A673 (cell line): ENCODE measurements around the gene BATF. TPM values are rescaled to one million over a fixed set of nuclear protein-coding genes. Genes with fewer than 3 reads are reported as not detected.

Experiments
- BruUV-seq: library from RNA; stranded (reverse); fragments of 400-500 nt; replicated peaks from 2 replicates; lab custom pipeline; 2021; lab: Mats Ljungman, UMichigan
- CTCF ChIA-PET: fragments of 300-600 bp; sonication (Branson Sonifier 250); formaldehyde crosslinking; loops from one replicate; lab custom pipeline; 2022; ENCODE audit warnings: antibody characterized with exemption; lab: Charles Lee
- POLR2A ChIA-PET: fragments of 300-600 bp; sonication (Branson Sonifier 250); formaldehyde crosslinking; loops from one replicate; lab custom pipeline; 2022; ENCODE audit warnings: antibody characterized with exemption; ENCODE audit not compliant: low non-redundant PET; lab: Charles Lee
- DNase-seq: peaks from one replicate; pipeline ENCODE4 v3.0.0-alpha.2; 2015; ENCODE audit warnings: low spot score
- H3K27ac ChIP-seq: fragments of 200-600 bp; sonication (generic); 2 replicates; pipeline ENCODE4 v1.5.1; 2016; ENCODE audit warnings: mixed run types, low read depth, mild to moderate bottlenecking, mixed read lengths, antibody characterized with exemption, low read length; ENCODE audit not compliant: poor library complexity, severe bottlenecking
- H3K27me3 ChIP-seq: fragments of 200-600 bp; sonication (generic); replicated peaks from 2 replicates; pipeline ENCODE4 v1.6.1; 2017; ENCODE audit warnings: mixed run types, low read depth, mild to moderate bottlenecking, mixed read lengths, antibody characterized with exemption, low read length; ENCODE audit not compliant: insufficient read depth, poor library complexity
- H3K36me3 ChIP-seq: fragments of 200-600 bp; sonication (generic); 2 replicates; pipeline ENCODE4 v1.6.1; 2016; ENCODE audit warnings: mixed run types, mild to moderate bottlenecking, mixed read lengths, antibody characterized with exemption, low read length; ENCODE audit not compliant: insufficient read depth, poor library complexity, severe bottlenecking
- H3K4me1 ChIP-seq: fragments of 200-600 bp; sonication (generic); 2 replicates; pipeline ENCODE4 v1.6.1; 2017; ENCODE audit warnings: mixed run types, mild to moderate bottlenecking, mixed read lengths, antibody characterized with exemption, low read length; ENCODE audit not compliant: insufficient read depth, poor library complexity, severe bottlenecking
- H3K4me3 ChIP-seq: fragments of 200-600 bp; sonication (generic); 2 replicates; pipeline ENCODE4 v1.5.1; 2016; ENCODE audit warnings: low read depth, mixed run types, mild to moderate bottlenecking, mixed read lengths, low read length; ENCODE audit not compliant: poor library complexity, severe bottlenecking
- H3K9me3 ChIP-seq: fragments of 200-600 bp; sonication (generic); 2 replicates; pipeline ENCODE4 v1.6.1; 2016; ENCODE audit warnings: mixed run types, low read depth, mild to moderate bottlenecking, mixed read lengths, antibody characterized with exemption, low read length; ENCODE audit not compliant: poor library complexity, severe bottlenecking
- EZH2 ChIP-seq: fragments of 200-600 bp; sonication (generic); IDR thresholded peaks from 2 replicates; pipeline ENCODE4 v1.6.1; 2017; ENCODE audit warnings: borderline replicate concordance, low read depth, mild to moderate bottlenecking, mixed read lengths, antibody characterized with exemption, low read length; ENCODE audit not compliant: poor library complexity, severe bottlenecking
- intact Hi-C: fragments of 100-400 bp; cut with micrococcal nuclease; formaldehyde crosslinking; loops from one replicate; pipeline ENCODE4 v1.10.0; 2022; ENCODE audit not compliant: unreplicated experiment
- total RNA-seq: library from RNA; stranded (reverse); gene quantifications from 2 replicates; pipeline ENCODE4 v1.2.3, GENCODE V29; 2021
- TF ChIP-seq, protein P1 (sequence below): fragments of 300-800, 200-600 bp; sonication (generic); conservative IDR thresholded peaks from 2 replicates; pipeline ENCODE4 v1.5.1; 2017; ENCODE audit warnings: low read depth, mild to moderate bottlenecking, antibody characterized with exemption, low read length, moderate library complexity, mixed read lengths

Gene BATF
- total RNA-seq, 1 experiment from 2014 or later = not detected

- no peaks in the 10 kb centered on the region for H3K4me1 ChIP-seq
- H3K4me3 ChIP-seq = no peak overlapping the region
- CTCF ChIA-PET = no interaction called here
- BruUV-seq = no TSS peak
- DNase-seq = no peak
- no peaks in the 10 kb centered on the region for H3K9me3 ChIP-seq
- TF ChIP-seq, protein P1, sequence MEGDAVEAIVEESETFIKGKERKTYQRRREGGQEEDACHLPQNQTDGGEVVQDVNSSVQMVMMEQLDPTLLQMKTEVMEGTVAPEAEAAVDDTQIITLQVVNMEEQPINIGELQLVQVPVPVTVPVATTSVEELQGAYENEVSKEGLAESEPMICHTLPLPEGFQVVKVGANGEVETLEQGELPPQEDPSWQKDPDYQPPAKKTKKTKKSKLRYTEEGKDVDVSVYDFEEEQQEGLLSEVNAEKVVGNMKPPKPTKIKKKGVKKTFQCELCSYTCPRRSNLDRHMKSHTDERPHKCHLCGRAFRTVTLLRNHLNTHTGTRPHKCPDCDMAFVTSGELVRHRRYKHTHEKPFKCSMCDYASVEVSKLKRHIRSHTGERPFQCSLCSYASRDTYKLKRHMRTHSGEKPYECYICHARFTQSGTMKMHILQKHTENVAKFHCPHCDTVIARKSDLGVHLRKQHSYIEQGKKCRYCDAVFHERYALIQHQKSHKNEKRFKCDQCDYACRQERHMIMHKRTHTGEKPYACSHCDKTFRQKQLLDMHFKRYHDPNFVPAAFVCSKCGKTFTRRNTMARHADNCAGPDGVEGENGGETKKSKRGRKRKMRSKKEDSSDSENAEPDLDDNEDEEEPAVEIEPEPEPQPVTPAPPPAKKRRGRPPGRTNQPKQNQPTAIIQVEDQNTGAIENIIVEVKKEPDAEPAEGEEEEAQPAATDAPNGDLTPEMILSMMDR = no peak
- no peak for TF ChIP-seq EZH2
- POLR2A ChIA-PET = no interaction called here
- no peak overlapping the region for H3K27ac ChIP-seq
- intact Hi-C loops = no loop called here
- no peaks in the 10 kb centered on the region for H3K36me3 ChIP-seq
- peaks cover 8% of the 10 kb centered on the region for H3K27me3 ChIP-seq
Measured at GRCh38 chr14:75554482-75554881, 32.2 kb downstream of the BATF start.

- Histone ChIP-seq H3K36me3 (no peaks in the 10 kb centered on the region), H3K27ac (no peak overlapping the region), H3K4me3 (no peak overlapping the region), H3K27me3 (peaks cover under 1% of the 10 kb centered on the region), H3K4me1 (no peaks in the 10 kb centered on the region), H3K9me3 (no peaks in the 10 kb centered on the region)
- TF ChIP-seq EZH2 = no peak
- TF ChIP-seq, protein P1 = no peak
- POLR2A ChIA-PET = no interaction called here
- CTCF ChIA-PET = no interaction called here
- no peak for DNase-seq
- intact Hi-C loops = no loop called here
- BruUV-seq = no TSS peak
Measured at GRCh38 chr14:75558440-75558839, 36.2 kb downstream of the BATF start.

DNA sequence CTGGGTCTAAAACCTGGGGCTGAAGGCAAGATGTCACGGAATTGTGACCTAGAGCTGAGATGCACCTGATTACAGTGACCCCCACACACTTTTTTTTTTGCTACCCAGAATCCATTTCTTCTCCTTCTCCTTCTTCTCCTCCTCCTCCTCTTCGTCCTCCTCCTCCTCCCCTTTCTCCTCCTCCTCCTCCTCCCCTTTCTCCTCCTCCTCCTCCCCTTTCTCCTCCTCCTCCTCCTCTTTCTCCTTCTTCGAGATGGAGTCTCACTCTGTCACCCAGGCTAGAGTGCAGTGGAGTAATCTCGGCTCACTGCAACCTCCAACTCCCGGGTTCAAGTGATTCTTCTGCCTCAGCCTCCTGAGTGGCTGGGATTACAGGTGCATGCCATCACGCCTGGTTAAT is 36.8 kb downstream of the BATF start:
- Histone ChIP-seq H3K4me3 (no peak overlapping the region), H3K9me3 (no peaks in the 10 kb centered on the region), H3K36me3 (no peaks in the 10 kb centered on the region), H3K4me1 (no peaks in the 10 kb centered on the region), H3K27me3 (peaks cover 6% of the 10 kb centered on the region), H3K27ac (no peak overlapping the region)
- DNase-seq = no peak
- ChIA-PET CTCF (no interaction called here), POLR2A (no interaction called here)
- no peak for TF ChIP-seq EZH2
- TF ChIP-seq, protein P1 = no peak
- intact Hi-C loops = no loop called here
- BruUV-seq = no TSS peak
